Vagina (tissue), 2 donors: ENCODE data around the gene ALDH18A1.

Experiments used
- POLR2A ChIP-seq, 2 donors: fragments of 450-650 bp; IDR thresholded peaks; one replicate each; pipeline ENCODE4 v1.6.1; 2017; ENCODE audit warnings: antibody characterized with exemption in 2 of 2, mild to moderate bottlenecking in 2 of 2, moderate library complexity in 2 of 2
- POLR2AphosphoS5 ChIP-seq, 2 donors: sonication (generic); formaldehyde crosslinking; IDR thresholded peaks; one replicate each; pipeline ENCODE4 v1.9.0; 2017; ENCODE audit warnings: antibody characterized with exemption in 2 of 2, mild to moderate bottlenecking in 2 of 2, low read depth in 1 of 2; ENCODE audit not compliant: insufficient read depth in 1 of 2
- TF ChIP-seq, protein P1 (sequence below), 3 experiments: fragments of 450-650 bp in 2 of 3; fragments of 200-600 bp in 1 of 3; sonication (generic) in 1 of 3; IDR thresholded peaks; one replicate each; pipeline ENCODE4 v1.5.1; 2017 to 2019; ENCODE audit warnings: antibody characterized with exemption in 3 of 3, mild to moderate bottlenecking in 2 of 3, moderate library complexity in 2 of 3

- TF ChIP-seq POLR2A (IDR thresholded peaks at IDR 0.05) = no peak
- TF ChIP-seq, protein P1, sequence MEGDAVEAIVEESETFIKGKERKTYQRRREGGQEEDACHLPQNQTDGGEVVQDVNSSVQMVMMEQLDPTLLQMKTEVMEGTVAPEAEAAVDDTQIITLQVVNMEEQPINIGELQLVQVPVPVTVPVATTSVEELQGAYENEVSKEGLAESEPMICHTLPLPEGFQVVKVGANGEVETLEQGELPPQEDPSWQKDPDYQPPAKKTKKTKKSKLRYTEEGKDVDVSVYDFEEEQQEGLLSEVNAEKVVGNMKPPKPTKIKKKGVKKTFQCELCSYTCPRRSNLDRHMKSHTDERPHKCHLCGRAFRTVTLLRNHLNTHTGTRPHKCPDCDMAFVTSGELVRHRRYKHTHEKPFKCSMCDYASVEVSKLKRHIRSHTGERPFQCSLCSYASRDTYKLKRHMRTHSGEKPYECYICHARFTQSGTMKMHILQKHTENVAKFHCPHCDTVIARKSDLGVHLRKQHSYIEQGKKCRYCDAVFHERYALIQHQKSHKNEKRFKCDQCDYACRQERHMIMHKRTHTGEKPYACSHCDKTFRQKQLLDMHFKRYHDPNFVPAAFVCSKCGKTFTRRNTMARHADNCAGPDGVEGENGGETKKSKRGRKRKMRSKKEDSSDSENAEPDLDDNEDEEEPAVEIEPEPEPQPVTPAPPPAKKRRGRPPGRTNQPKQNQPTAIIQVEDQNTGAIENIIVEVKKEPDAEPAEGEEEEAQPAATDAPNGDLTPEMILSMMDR (IDR thresholded peaks at IDR 0.05) = peak; percentile 92 to 97 (median 95)
- peak in 1 of 2 donors; percentile 70 for TF ChIP-seq POLR2AphosphoS5 (IDR thresholded peaks at IDR 0.05; ENCODE audit: insufficient read depth in 1 of 2, low read depth in 1 of 2)
Observed at GRCh38 chr10:95601116-95601719, 55.3 kb downstream of the ALDH18A1 start.
